Measurements from ENCODE around the gene ROS1.
"Not testable (repeated sequence)": the region's sequence is repeated elsewhere in the genome, so short reads cannot be mapped to it uniquely, and the experiment has no call there.

DNA sequence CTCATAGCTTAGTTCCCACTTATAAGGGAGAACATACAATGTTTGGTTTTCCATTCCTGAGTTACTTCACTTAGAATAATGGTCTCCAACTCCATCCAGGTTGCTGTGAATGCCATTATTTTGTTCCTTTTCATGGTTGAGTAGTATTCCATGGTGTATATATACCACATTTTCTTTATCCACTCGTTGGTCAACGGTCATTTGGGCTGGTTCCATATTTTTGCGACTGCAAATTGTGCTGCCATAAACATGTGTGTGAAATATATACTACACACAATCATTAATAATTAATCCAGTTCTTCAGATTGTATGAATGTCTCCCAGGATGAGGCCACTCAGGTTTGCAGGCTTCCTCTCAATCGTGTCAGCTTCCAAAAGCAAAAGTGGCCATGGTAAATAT lies 42.8 kb upstream of the ROS1 start:
- TF ChIP-seq, protein P1, sequence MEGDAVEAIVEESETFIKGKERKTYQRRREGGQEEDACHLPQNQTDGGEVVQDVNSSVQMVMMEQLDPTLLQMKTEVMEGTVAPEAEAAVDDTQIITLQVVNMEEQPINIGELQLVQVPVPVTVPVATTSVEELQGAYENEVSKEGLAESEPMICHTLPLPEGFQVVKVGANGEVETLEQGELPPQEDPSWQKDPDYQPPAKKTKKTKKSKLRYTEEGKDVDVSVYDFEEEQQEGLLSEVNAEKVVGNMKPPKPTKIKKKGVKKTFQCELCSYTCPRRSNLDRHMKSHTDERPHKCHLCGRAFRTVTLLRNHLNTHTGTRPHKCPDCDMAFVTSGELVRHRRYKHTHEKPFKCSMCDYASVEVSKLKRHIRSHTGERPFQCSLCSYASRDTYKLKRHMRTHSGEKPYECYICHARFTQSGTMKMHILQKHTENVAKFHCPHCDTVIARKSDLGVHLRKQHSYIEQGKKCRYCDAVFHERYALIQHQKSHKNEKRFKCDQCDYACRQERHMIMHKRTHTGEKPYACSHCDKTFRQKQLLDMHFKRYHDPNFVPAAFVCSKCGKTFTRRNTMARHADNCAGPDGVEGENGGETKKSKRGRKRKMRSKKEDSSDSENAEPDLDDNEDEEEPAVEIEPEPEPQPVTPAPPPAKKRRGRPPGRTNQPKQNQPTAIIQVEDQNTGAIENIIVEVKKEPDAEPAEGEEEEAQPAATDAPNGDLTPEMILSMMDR (IDR thresholded peaks at IDR 0.05; ENCODE audit: low read depth, low read length, missing input control): not testable (repeated sequence)
- not testable (repeated sequence) for TF ChIP-seq TAF1 (conservative IDR thresholded peaks at IDR 0.05)
